ENCODE data around the gene GOLGA3. TPM values are rescaled to one million over a fixed set of nuclear protein-coding genes. Genes with fewer than 3 reads are reported as not detected.

Gene GOLGA3
- total and polyA plus RNA-seq, 9 of the 15 experiments (the other 6 are each of a cell fraction or from before 2014, with no cell fraction given) = 1.9 to 48.1 (median 18.4) TPM

- Histone ChIP-seq H3K4me1 (replicated peaks in 1 of 2; ENCODE audit: control insufficient read depth in 2 of 2, insufficient read depth in 2 of 2, low read length in 2 of 2) (peaks cover 0 to 6% of the 10 kb centered on the region in 2 experiments; a peak in 1 of 5 replicates), H3K9me3 (replicated peaks; ENCODE audit: control insufficient read depth, insufficient read depth, low read depth, low read length) (no peaks in the 10 kb centered on the region; the same call in 1 of the 2 replicates), H3K9ac (ENCODE audit: insufficient read depth in 1 of 2, low read depth in 2 of 2, low read length in 2 of 2) (no peak overlapping the region), H3K36me3 (ENCODE audit: control insufficient read depth, insufficient read depth, low read length) (peaks cover 50% of the 10 kb centered on the region), H3K4me3 (no peak overlapping the region), H3K27ac (ENCODE audit: extremely low read depth, low read depth, low read length) (no peak overlapping the region), H3K4me2 (ENCODE audit: insufficient read depth, low read length) (no peak overlapping the region), H3K9me1 (ENCODE audit: control insufficient read depth, insufficient read depth, low read length) (no peaks in the 10 kb centered on the region), H3K79me2 (ENCODE audit: control insufficient read depth, insufficient read depth, low read length) (no peaks in the 10 kb centered on the region), H2AFZ (ENCODE audit: low read depth, low read length) (no peak overlapping the region), H4K20me1 (replicated peaks; ENCODE audit: control insufficient read depth, insufficient read depth, low read length) (no peaks in the 10 kb centered on the region), H3K27me3 (ENCODE audit: control insufficient read depth in 2 of 2, insufficient read depth in 2 of 2, low read length in 2 of 2) (no peaks in the 10 kb centered on the region)
- POLR2A ChIA-PET = interaction anchor here (0.9 kb wide), 1 partner anchor 131 kb away, joined by 3 read pairs; no protein-coding TSS in a partner anchor
- CTCF ChIA-PET (ENCODE audit: low intra/inter-chr PET ratio) = no interaction called here
- TF ChIP-seq, protein P1, sequence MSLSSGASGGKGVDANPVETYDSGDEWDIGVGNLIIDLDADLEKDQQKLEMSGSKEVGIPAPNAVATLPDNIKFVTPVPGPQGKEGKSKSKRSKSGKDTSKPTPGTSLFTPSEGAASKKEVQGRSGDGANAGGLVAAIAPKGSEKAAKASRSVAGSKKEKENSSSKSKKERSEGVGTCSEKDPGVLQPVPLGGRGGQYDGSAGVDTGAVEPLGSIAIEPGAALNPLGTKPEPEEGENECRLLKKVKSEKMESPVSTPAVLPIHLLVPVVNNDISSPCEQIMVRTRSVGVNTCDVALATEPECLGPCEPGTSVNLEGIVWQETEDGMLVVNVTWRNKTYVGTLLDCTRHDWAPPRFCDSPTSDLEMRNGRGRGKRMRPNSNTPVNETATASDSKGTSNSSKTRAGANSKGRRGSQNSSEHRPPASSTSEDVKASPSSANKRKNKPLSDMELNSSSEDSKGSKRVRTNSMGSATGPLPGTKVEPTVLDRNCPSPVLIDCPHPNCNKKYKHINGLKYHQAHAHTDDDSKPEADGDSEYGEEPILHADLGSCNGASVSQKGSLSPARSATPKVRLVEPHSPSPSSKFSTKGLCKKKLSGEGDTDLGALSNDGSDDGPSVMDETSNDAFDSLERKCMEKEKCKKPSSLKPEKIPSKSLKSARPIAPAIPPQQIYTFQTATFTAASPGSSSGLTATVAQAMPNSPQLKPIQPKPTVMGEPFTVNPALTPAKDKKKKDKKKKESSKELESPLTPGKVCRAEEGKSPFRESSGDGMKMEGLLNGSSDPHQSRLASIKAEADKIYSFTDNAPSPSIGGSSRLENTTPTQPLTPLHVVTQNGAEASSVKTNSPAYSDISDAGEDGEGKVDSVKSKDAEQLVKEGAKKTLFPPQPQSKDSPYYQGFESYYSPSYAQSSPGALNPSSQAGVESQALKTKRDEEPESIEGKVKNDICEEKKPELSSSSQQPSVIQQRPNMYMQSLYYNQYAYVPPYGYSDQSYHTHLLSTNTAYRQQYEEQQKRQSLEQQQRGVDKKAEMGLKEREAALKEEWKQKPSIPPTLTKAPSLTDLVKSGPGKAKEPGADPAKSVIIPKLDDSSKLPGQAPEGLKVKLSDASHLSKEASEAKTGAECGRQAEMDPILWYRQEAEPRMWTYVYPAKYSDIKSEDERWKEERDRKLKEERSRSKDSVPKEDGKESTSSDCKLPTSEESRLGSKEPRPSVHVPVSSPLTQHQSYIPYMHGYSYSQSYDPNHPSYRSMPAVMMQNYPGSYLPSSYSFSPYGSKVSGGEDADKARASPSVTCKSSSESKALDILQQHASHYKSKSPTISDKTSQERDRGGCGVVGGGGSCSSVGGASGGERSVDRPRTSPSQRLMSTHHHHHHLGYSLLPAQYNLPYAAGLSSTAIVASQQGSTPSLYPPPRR (CRISPR knock-in tag; IDR thresholded peaks at IDR 0.05; ENCODE audit: borderline replicate concordance) = no peak
- TF ChIP-seq POLR2A (conservative IDR thresholded peaks at IDR 0.05) = no peak
- no peak for TF ChIP-seq NFXL1 (CRISPR knock-in tag; IDR thresholded peaks at IDR 0.05)
- intact Hi-C loops (cut with micrococcal nuclease) = no loop called here
- no peak for DNase-seq (ENCODE audit: extremely low read depth in 1 of 4, low spot score in 3 of 4)
- no peak for ATAC-seq
- BruUV-seq (replicated peaks) = no TSS peak
- no peak for FAIRE-seq
- 91% methylated on average over 7 of the region's 8 CpGs for WGBS (ENCODE audit: insufficient coverage, low coverage, missing lambda C conversion rate)
- in situ Hi-C loops (cut with MboI) = no loop called here
Measured at GRCh38 chr12:132861558-132861957, 32.9 kb upstream of the GOLGA3 start.
